Measurements from ENCODE around the gene TTC28. TPM values are rescaled to one million over a fixed set of nuclear protein-coding genes. Genes with fewer than 3 reads are reported as not detected.

Gene TTC28
- total RNA-seq, 1 donor from 2014 or later: 46.2 TPM

GRCh38 chr22:28207281-28208030, 472.2 kb downstream of the TTC28 start:
- H3K36me3 ChIP-seq: no peaks in the 10 kb centered on the region
- H3K9me3 Mint-ChIP-seq: peaks cover 16% of the 10 kb centered on the region
- TF ChIP-seq EZH2 (IDR thresholded peaks at IDR 0.05): no peak
- TF ChIP-seq EZH2phosphoT487 (IDR thresholded peaks at IDR 0.05): no peak
- no peak for TF ChIP-seq CTCF (IDR thresholded peaks at IDR 0.05)
- no peak overlapping the region for H3K27ac Mint-ChIP-seq
- H3K79me2 ChIP-seq (ENCODE audit: low read depth): no peaks in the 10 kb centered on the region
- no peak for DNase-seq (ENCODE audit: low spot score)
- H3K9me3 ChIP-seq (ENCODE audit: low read depth): no peaks in the 10 kb centered on the region
- H3F3A ChIP-seq (ENCODE audit: low read depth): no peaks in the 10 kb centered on the region
- H3K4me3 ChIP-seq: no peak overlapping the region
- H3K9ac ChIP-seq: no peak overlapping the region
- H3K36me3 Mint-ChIP-seq: peaks cover 6% of the 10 kb centered on the region
- peaks cover 38% of the 10 kb centered on the region for H3K4me1 Mint-ChIP-seq
- H2AFZ ChIP-seq (replicated peaks): no peak overlapping the region
- peaks cover 14% of the 10 kb centered on the region for H3K4me1 ChIP-seq
- H3K27me3 Mint-ChIP-seq (ENCODE audit: insufficient read depth, low read depth): peaks cover 8% of the 10 kb centered on the region
- no peak overlapping the region for H3K4me2 ChIP-seq
- no peaks in the 10 kb centered on the region for H4K20me1 ChIP-seq (ENCODE audit: low read depth)
- H3K27me3 ChIP-seq: no peaks in the 10 kb centered on the region
- H3K4me3 Mint-ChIP-seq: no peak overlapping the region
- H3K27ac ChIP-seq: no peak overlapping the region

- Histone ChIP-seq H3K27ac (no peak overlapping the region), H3K9me3 (ENCODE audit: low read depth) (no peaks in the 10 kb centered on the region), H2AFZ (replicated peaks) (no peak overlapping the region), H3K79me2 (ENCODE audit: low read depth) (no peaks in the 10 kb centered on the region), H3K4me2 (no peak overlapping the region), H3K9ac (no peak overlapping the region), H4K20me1 (ENCODE audit: low read depth) (no peaks in the 10 kb centered on the region), H3F3A (ENCODE audit: low read depth) (no peaks in the 10 kb centered on the region), H3K36me3 (no peaks in the 10 kb centered on the region), H3K4me3 (no peak overlapping the region), H3K4me1 (peaks cover 14% of the 10 kb centered on the region), H3K27me3 (no peaks in the 10 kb centered on the region)
- Mint-ChIP-seq H3K4me1 (peaks cover 49% of the 10 kb centered on the region), H3K36me3 (no peaks in the 10 kb centered on the region), H3K27ac (no peak overlapping the region), H3K27me3 (ENCODE audit: insufficient read depth, low read depth) (peaks cover 8% of the 10 kb centered on the region), H3K9me3 (peaks cover 8% of the 10 kb centered on the region), H3K4me3 (no peak overlapping the region)
- no peak for DNase-seq (ENCODE audit: low spot score)
- TF ChIP-seq CTCF (IDR thresholded peaks at IDR 0.05): no peak
- TF ChIP-seq EZH2 (IDR thresholded peaks at IDR 0.05): no peak
These were observed 473.7 kb downstream of the TTC28 start for GRCh38 chr22:28205926-28206325.

GRCh38 chr22:28204382-28204781, 475.3 kb downstream of the TTC28 start:
- Mint-ChIP-seq H3K36me3 (no peaks in the 10 kb centered on the region), H3K4me1 (peaks cover 46% of the 10 kb centered on the region), H3K27ac (no peak overlapping the region), H3K9me3 (no peaks in the 10 kb centered on the region), H3K4me3 (no peak overlapping the region), H3K27me3 (ENCODE audit: insufficient read depth, low read depth) (no peaks in the 10 kb centered on the region)
- no peak overlapping the region for H2AFZ ChIP-seq (replicated peaks)
- H3K4me2 ChIP-seq: no peak overlapping the region
- H3K9ac ChIP-seq: no peak overlapping the region
- no peak overlapping the region for H3K4me3 ChIP-seq
- H3K27ac ChIP-seq: no peak overlapping the region
- no peak for DNase-seq (ENCODE audit: low spot score)
- no peaks in the 10 kb centered on the region for H3F3A ChIP-seq (ENCODE audit: low read depth)
- H3K9me3 ChIP-seq (ENCODE audit: low read depth): no peaks in the 10 kb centered on the region
- peaks cover 6% of the 10 kb centered on the region for H3K4me1 ChIP-seq
- H3K27me3 ChIP-seq: no peaks in the 10 kb centered on the region
- H3K79me2 ChIP-seq (ENCODE audit: low read depth): no peaks in the 10 kb centered on the region
- no peaks in the 10 kb centered on the region for H4K20me1 ChIP-seq (ENCODE audit: low read depth)
- TF ChIP-seq EZH2phosphoT487 (IDR thresholded peaks at IDR 0.05): no peak
- TF ChIP-seq CTCF (IDR thresholded peaks at IDR 0.05): no peak
- no peak for TF ChIP-seq EZH2 (IDR thresholded peaks at IDR 0.05)
- H3K36me3 ChIP-seq: no peaks in the 10 kb centered on the region
